Activated CD8-positive, alpha-beta memory T cell treated with anti-CD3 and anti-CD28 coated beads, Interleukin-2, amount 50 U/mL, for 1 hour (primary cell): ENCODE results near the gene HMCN1.

ENCODE experiments used
- DNase-seq: peaks from one replicate; pipeline ENCODE4 v3.0.0-alpha.2; 2020; ENCODE audit errors: extremely low read depth

Gene HMCN1

DNA sequence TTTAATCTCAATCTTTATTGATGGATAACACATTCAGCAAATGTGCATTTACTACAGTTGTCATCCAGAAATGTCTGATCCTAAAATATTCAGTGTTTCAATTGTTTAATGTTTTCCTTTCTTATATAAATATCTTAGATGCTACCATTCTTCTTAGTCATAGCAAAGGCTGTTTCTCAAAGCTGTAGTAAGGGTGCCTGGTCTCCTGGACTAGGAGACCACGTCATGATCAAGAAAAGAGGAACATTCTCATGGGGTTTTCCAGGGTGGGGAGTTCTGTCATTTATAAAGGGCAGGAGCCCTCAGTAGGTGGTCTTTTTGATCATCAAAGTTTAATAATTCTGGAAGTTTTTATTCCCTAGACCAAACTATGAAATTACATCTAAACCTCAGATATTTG lies 292.8 kb downstream of the HMCN1 start:
- DNase-seq: no peak

DNA sequence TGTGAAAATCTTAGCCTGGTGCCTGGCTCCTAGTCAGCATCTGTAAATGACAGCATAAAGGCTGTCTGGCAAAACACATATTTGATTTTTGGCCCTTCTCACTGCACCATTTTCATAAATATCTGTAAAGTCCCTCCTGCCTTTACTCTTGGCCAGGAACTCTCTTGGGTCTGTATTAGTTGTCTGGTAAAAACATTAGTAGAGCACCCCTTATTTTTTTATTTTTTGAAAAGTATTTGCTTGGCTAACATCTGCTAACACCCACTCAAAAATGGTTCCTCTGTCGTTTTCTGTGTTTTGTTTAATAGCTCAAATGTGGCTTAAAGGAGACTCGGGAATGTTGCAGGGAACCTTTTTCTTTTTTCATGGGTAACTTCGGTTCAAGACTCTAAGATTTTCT lies 293.4 kb downstream of the HMCN1 start:
- DNase-seq: no peak

DNA sequence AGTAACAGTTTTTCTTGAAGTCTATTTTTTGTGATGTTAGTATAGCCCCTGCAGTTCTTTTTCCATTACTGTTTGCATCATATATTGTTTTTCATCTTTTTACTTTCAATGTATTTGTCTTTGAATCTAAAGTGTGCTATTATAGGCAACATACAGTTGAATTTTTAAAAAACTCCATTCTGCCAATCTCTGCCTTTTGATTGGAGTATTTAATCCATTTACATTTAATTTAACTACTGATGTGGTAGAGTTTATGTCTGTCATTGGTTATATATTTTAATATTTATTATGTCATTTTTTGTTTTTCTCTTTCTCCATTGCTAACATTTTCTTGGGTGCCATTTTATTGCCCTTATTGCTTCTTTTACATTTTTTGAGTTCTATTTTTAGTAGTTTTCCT lies 296.3 kb downstream of the HMCN1 start:
- DNase-seq: no peak

DNA sequence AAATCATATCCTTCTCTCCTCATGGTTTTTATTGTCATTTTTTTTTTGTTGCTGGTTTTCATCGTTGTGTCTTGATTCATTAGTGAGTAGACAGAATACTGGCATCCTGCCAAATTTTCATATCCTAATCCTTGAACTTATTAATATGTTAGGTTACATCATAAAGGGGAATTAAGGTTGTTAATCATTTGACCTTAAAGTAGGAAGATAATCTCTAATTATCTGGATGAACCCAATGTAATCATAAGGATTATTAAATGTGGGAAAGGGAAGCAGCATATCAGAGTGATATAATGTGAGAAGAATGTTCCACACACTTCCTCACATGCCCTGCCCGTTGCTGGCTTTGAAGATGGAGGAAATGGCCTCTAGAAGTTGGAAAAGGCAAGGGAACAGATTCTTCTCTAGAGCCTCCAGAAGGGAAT lies 299.7 kb downstream of the HMCN1 start:
- no peak for DNase-seq

DNA sequence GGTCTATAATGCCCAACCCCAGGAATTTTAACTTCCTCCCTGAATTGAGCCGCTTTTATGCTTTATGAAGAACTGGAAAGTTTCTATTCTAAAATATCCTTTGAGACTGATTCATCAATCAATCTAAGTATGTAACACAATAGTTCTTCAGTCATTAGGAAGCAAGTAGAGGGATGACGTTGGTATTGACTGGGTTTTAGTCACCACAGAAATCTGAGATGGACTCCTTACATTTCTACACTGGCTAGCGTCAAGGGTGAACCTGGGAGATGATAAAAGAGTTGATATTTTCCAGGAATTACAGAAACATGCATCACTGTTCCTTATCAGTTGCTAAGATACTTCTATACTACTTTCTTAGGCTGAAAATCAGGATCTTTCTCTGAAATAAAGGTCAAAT lies 308.0 kb downstream of the HMCN1 start:
- no peak for DNase-seq

DNA sequence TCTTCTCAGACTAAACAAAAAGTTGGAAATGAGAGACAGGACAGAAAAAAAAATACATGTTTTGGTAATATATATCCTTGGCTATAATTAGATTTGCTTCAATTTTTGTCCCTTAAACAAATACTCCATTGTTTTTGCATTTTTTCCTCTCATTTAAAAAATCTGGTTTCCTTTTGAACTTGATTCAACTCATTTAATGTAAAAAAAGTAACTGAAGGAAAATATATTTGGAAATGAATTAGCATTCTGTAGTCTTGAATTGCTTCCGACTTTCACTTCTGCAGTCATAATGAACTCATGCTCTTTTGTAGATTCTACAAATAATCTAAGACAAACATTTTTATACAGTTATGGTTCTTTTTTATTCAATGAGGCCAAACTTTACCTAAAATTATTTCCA lies 309.1 kb downstream of the HMCN1 start:
- DNase-seq: no peak

DNA sequence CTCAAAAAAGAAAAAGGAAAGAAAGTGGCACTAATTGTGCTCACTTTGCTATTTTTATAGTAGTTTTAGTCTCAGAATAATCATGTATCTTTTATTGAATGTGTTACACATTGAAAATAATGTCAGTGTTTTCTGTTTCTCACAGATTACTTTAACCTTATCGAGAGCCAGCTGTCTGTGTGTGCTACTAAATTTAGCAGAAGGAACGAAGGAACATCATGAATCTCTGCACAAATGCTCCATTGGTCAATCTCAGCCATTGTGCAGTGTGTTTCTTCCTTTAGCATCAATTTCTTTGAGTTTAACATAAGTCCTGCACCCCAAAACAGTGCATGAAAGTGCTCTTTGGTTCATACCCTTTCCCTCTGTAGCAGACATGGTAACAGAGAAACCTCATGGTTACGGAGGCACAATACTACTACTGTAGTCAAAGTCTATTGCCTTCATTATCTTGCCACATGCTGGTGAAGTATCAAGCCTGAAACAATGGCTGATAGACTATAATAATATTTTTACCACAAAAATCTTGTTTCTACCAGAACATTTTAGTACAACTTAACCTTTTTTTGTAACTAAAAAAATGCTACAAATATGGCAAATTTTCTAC lies 310.0 kb downstream of the HMCN1 start:
- DNase-seq: no peak

DNA sequence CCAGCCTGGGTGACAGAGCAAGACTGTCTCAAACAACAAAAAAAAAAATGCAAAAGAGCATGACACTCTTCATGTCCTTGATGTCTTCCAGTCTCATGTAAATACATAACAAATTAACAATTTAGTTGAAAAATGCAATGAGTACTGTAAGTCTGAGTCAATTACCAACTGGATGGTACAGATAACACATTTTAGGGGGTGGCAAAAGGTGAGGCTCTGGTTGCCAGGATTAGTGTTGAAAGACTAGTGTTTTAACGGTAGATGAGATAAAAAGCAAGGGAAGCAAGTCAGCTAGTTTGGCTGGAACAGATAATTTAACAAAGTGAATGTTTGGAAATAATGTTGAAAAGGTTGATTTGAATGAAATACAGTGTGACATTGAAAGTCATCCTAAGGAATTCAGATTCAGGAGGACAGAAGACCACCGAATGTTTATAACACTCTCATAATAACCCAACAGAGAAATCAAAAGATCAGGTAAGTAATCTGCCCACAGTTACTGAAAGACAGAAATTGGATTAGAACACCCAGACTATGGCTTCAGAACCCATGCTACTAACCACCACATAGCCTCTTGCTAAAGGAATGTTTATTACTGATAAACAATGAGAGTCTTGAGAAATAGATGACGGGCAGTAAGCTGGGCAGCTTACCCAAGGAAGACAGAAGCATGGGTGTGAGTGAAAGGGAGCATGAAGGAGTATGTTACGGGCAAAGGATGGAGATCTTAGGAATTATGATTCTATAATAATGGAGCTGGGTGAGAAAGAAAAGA lies 312.4 kb downstream of the HMCN1 start:
- DNase-seq: no peak

DNA sequence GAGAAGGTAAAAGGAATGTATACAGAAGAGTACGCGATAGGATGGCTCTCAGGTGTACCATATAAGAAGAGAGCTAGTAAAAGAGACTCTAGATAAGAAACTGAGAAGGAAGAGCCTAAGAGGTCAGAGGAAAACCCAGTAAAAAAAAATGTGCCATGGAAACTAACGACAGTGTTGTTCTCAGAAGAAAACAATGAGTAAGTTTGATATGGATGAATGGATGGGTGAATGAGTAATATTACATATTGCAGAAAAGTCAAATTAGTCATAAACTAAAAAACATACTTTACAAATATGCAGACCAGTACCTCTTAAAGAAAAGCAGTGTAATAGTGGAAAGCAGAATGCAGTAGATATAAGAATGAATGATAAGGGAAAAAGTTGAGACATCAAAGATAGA lies 316.2 kb downstream of the HMCN1 start:
- DNase-seq: no peak

DNA sequence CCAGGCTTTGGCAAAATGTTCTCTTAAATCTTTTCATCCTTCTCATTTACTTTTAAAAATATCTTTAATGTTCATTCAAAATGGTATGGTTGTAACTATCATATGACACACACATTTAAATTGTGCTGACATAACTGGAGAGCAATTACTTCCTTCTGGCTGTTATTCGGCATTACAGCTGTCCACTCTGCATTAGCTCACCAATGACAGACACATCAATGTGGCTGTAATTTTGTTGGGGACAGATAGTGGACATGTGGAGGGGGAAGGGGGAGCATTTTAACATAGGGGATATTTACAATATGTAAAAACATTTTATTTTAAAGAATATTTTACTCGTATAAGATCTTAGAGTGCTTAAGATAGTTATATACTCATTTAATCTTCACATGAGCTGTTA lies 319.8 kb downstream of the HMCN1 start:
- no peak for DNase-seq

DNA sequence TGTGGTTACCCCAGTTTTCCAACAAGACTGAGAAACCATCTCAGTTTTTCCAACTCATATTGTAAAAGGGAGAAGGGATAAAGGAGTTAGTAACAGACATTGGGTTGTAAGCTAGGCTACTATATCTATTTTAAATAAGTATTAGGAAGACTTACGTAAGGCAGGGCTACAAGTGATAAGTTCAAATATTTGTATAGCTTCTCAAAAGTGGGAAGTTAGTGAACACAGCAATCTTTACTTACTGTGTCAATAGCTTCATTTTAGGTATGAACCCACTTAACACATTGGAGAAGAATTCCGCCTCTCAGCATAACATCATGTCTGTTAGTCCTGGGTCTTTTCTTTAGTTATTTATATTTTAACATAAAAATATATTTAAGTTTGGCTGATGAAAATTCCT lies 320.7 kb downstream of the HMCN1 start:
- DNase-seq: no peak

DNA sequence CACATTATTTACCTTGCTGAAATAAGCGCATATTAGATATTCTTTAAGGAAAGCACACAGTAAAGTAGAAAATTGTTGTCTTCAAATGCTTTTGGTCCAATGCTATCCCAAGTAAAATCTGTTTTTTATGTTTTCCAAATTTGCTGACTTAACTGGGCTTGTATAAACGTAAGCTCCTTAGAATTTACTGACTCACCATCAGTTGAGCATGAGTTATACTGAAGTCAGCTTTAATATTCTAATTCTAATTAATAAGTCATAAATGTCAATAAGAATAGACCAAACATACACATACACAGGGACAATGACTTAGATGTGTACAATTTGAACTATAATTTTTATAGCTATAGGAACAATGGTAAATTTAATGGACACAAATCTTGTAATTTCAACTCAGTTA lies 321.7 kb downstream of the HMCN1 start:
- no peak for DNase-seq

DNA sequence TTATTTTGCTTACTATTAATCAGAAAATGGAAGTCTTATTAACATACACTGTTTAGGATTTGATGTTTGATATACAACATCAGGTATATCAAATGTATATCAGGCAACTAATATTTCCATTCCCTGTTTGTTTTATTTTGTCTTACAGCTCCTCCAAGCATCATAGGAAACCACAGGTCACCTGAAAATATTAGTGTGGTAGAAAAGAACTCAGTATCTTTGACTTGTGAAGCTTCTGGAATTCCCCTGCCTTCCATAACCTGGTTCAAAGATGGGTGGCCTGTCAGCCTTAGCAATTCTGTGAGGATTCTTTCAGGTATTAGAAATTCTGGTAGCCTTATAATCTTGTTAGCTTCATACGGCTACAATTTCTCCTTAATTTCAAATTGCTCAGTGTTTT lies 322.9 kb downstream of the HMCN1 start:
- DNase-seq: no peak

DNA sequence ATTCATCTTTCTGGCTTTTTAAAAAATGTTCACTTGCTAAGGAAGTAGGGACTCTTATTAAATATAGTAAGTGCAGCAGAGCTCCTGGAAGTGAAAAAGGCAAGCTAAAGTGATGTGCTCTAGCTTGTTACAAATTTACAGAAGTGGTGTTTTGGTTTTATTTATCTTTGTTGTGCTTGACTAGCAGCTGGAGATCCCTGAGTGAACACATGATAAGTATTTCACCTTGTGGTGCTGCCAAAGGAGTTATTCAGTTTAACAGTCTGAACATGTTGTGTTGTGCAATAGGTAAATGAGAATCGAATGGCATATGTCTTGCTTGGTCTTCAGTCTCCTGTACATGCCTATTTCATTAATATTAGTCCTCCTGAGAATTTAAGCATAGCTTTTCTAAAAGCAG lies 325.1 kb downstream of the HMCN1 start:
- no peak for DNase-seq

DNA sequence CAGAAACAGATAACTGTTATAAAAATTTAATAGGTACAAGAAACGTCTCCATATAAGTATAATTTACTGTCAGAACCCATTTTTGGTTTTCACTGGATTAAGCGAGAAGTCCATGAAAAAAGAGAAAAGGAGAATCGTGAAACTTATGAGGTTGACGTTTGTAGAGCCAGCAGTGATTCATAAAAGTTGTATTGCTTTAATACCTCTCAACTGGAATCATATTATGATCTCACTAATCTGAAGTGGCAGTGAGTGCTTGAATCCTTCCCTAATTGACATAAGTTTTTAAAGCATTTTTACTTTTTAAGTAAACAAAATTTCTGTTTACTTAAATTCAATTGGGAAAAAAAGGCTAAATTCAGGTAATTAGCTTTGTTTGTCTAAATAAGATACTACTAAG lies 325.6 kb downstream of the HMCN1 start:
- no peak for DNase-seq

DNA sequence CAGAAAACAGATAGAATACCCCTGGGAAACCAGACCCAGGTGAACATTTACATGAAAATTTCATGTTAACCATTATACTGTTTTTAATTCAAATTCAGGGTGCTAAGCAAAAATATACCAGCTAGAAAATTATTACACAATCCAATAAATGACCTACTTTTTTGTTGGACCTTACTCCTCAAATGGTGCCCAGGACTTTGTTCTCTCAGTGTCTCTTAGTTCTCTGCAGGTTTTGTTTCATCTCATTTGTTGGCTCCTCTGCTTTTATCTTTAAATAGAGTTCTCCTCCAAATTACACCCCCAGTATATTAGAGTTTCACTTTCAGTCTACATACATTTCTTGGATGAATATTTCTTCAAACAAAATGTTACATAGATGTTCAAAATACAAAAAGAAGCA lies 326.0 kb downstream of the HMCN1 start:
- no peak for DNase-seq

DNA sequence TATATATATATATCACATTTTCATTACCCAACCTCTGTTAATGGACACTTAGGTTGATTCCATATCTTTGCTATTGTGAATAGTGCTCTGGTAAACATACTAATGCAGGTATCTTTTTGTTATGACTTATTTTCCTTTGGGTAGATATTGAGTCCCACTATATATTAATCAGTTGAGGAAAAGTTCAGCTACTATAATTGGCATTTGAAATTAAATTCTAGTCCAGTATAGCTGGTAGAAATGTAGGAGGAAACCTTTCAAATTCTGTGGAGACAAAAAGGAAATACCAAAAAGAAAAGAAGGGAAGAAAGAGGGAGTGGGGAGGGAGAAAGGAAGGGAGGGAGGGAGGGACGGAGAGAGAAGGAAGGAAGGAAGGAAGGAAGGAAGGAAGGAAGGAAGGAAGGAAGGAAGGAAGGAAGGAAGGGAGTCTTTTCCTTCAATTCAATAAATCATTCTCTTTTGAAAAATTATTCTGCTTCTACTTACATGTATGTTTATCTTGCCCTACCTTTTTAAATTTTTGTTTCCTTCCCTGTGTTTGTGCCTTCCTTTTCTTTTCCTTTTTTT lies 329.0 kb downstream of the HMCN1 start:
- no peak for DNase-seq

DNA sequence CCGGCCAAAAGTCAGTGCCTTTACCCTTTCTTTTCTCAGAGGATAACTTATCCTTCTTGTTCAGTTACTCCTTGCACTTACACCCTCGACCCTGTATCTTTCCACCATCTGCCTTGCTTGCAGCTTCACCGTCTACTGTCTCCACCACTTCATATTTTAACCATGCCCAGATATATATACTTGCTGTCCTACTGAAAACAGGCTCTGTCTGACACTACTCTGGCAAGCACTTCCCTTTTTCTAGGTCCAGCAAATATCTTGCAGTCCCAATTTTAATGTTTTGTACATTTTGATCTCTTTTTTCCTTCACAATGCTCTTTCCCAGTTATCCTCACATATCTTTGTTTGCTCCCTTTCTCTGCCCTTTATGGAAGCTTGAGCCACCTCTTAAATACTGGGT lies 332.2 kb downstream of the HMCN1 start:
- DNase-seq: no peak

DNA sequence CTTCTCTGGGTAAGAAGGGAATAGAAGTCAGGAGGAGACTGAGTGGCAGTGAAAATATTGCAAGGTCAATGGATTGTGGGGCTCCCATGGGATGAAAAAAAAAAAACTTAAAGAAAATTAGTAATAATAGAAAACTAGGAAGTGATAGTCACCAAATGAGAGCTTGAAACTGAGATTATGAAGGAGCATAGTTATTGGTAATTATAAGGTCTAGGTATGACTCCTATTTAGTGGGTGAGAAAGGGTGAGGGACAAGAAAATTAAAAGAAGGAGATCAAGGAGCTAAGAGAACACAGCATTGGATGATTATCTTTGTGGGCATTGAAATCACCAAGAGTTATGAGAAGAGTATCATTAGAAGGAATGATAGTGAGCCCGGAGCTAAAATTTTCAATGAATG lies 339.5 kb downstream of the HMCN1 start:
- no peak for DNase-seq

DNA sequence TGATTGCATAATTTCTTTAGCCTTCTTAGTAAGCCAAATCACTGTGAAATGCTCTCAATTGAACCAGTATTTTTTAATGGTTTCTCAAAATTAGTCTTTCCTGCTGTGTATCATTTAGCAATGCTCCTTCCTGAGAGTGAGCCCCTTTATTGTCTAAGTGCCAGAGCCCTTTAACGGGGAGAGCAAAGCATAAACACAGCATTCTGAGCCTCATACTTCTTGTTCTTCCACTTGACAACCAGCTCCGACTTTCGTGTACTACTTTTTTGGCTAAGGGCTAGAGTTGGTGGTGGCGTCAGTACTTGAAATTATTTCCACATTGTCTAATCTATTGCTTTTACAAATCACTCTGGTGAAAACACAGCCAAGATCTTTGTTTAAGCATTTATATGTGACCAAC lies 341.8 kb downstream of the HMCN1 start:
- DNase-seq: no peak

DNA sequence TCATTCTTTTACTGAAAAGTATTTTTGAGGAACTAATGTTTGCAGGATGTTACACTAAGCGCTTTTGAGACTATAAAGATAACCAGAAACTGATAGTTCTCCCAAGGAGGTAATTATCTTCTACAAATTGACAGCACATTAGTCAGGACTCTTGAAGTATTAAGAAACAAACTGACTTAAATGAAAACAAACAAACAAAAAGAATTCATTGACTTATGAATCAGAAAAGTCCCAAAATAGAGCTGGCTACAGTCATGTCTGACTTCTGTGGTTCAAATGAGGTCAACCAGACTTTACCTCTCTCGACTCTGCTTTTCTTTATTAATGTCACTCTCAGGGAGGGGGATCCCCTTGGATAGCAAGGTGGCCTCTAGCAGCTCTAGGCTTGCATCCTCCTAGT lies 344.1 kb downstream of the HMCN1 start:
- no peak for DNase-seq

DNA sequence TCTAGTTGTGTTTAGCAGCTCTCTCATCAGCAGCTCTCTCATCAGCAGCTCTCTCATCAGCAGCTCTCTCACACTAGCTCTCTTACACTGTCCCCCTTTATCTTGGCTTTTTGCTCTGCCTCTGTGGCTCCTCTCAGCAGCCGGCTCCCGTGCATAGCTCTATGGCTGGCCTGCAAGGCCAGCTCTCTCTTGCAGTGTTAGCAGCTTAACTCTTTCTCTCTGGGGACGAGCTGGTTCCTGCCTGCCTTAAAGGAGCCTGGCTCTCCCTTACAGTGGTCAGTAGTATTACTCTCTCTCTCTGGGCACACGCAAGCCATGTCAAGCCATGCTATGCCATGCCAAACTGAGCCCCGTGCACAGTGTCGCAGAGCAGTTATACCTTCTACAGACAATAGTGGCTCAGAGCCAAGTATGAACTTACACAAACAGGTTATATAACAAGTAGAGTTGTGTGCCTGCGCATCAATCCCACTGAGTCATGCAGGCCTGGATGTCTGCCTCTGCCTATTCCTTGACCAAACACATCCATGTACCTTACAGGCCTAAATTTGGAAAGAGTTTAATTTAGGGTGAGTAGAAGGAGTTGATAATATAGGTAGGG lies 345.0 kb downstream of the HMCN1 start:
- DNase-seq: no peak
